Panc1 (cell line): ENCODE data around the gene PDZD2. TPM values are rescaled to one million over a fixed set of nuclear protein-coding genes. Genes with fewer than 3 reads are reported as not detected.

ENCODE experiments used
- ATAC-seq: fragments of 200-7000 bp; cut with Tn5 transposase; 2 replicates; pipeline ENCODE4 v1.9.1; 2020; ENCODE audit warnings: mild to moderate bottlenecking, moderate library complexity
- BruUV-seq: library from RNA; stranded (reverse); fragments of 400-500 nt; replicated peaks from 2 replicates; lab custom pipeline; 2021; lab: Mats Ljungman, UMichigan
- CTCF ChIA-PET: fragments of 300-600 bp; sonication (Branson Sonifier 250); formaldehyde crosslinking; loops from one replicate; lab custom pipeline; 2022; ENCODE audit warnings: antibody characterized with exemption; lab: Charles Lee
- POLR2A ChIA-PET: fragments of 300-600 bp; sonication (Branson Sonifier 250); formaldehyde crosslinking; loops from one replicate; lab custom pipeline; 2022; ENCODE audit warnings: antibody characterized with exemption; lab: Charles Lee
- DNase-seq: peaks from one replicate; pipeline ENCODE4 v3.0.0-alpha.2; 2010; ENCODE audit warnings: low read depth, low spot score
- H3K27ac ChIP-seq: 2 replicates; pipeline ENCODE4 v1.5.1; 2011; ENCODE audit warnings: mild to moderate bottlenecking, low read length, inconsistent platforms
- H3K27me3 ChIP-seq: fragments of 200-500 bp; sonication (Bioruptor generic); 2 replicates; pipeline ENCODE4 v1.6.0; 2014; ENCODE audit warnings: low read length, inconsistent platforms; ENCODE audit not compliant: control insufficient read depth, insufficient read depth
- H3K36me3 ChIP-seq: fragments of 200-500 bp; sonication (Bioruptor generic); 2 replicates; pipeline ENCODE4 v1.5.1; 2014; ENCODE audit warnings: inconsistent platforms, mild to moderate bottlenecking, low read length, moderate library complexity; ENCODE audit not compliant: control insufficient read depth, insufficient read depth
- H3K4me1 ChIP-seq: 2 replicates; pipeline ENCODE4 v1.5.1; 2011; ENCODE audit warnings: inconsistent platforms, mild to moderate bottlenecking, low read length, moderate library complexity; ENCODE audit not compliant: control insufficient read depth, insufficient read depth
- H3K4me3 ChIP-seq, 2 experiments: 2 replicates each; pipeline ENCODE4 v1.5.1; 2011 to 2012; ENCODE audit warnings: low read depth in 2 of 2, low read length in 2 of 2, mild to moderate bottlenecking in 2 of 2, inconsistent platforms in 1 of 2, moderate library complexity in 1 of 2
- H3K9me3 ChIP-seq: fragments of 200-500 bp; sonication (Bioruptor generic); 2 replicates; pipeline ENCODE4 v1.5.1; 2014; ENCODE audit warnings: low read depth, mild to moderate bottlenecking, inconsistent platforms, low read length, moderate library complexity; ENCODE audit not compliant: control insufficient read depth, insufficient read depth
- CTCF ChIP-seq: fragments of 450-650 bp; IDR thresholded peaks from 2 replicates; pipeline ENCODE4 v1.5.1; 2017; ENCODE audit warnings: mild to moderate bottlenecking
- POLR2AphosphoS5 ChIP-seq: IDR thresholded peaks from 2 replicates; pipeline ENCODE4 v1.6.1; 2012; ENCODE audit warnings: mild to moderate bottlenecking, low read depth, low read length, moderate library complexity
- REST ChIP-seq, 2 experiments: IDR thresholded peaks; 2 replicates each; pipeline ENCODE4 v1.6.1; 2011 to 2012; ENCODE audit warnings: low read depth in 2 of 2, control low read depth in 1 of 2, low read length in 1 of 2, mild to moderate bottlenecking in 1 of 2, moderate library complexity in 1 of 2; ENCODE audit not compliant: insufficient read depth in 1 of 2
- SIN3A ChIP-seq: IDR thresholded peaks from 2 replicates; pipeline ENCODE4 v1.6.1; 2012; ENCODE audit warnings: low read depth, mild to moderate bottlenecking, low read length, moderate library complexity, borderline replicate concordance; ENCODE audit not compliant: insufficient read depth
- TCF7L2 ChIP-seq: IDR thresholded peaks from 2 replicates; pipeline ENCODE4 v1.6.1; 2011; ENCODE audit warnings: mild to moderate bottlenecking, low read depth, low read length, inconsistent platforms
- in situ Hi-C: cut with HindIII; loops from 2 replicates; pipeline ENCODE4 v1.10.0; 2016; ENCODE audit warnings: low sequenced_read_pairs, low pct_unique_long_range_greater_than_20kb
- intact Hi-C: fragments of 100-400 bp; cut with micrococcal nuclease; formaldehyde crosslinking; loops from one replicate; pipeline ENCODE4 v1.10.0; 2022; ENCODE audit not compliant: unreplicated experiment
- total RNA-seq: library from RNA; stranded (reverse); gene quantifications from one replicate; pipeline ENCODE4 v1.2.1, GENCODE V29; 2021; ENCODE audit not compliant: unreplicated experiment

PDZD2 gene
- total RNA-seq, 1 experiment from 2014 or later: 0.10 TPM

- DNase-seq (no peak), ATAC-seq (no peak)
- Histone ChIP-seq H3K4me1 (no peaks in the 10 kb centered on the region), H3K27me3 (peaks cover 2% of the 10 kb centered on the region; the same call in 1 of the 2 replicates), H3K4me3 (no peak overlapping the region), H3K36me3 (no peaks in the 10 kb centered on the region), H3K27ac (no peak overlapping the region), H3K9me3 (no peaks in the 10 kb centered on the region)
- BruUV-seq: no TSS peak
- TF ChIP-seq POLR2AphosphoS5 (no peak), REST (IDR thresholded peaks at IDR 0.05; ENCODE audit: insufficient read depth in 1 of 2, low read depth in 2 of 2, low read length in 1 of 2) (no peak), CTCF (no peak), TCF7L2 (no peak), SIN3A (no peak)
- POLR2A ChIA-PET: no interaction called here
- intact Hi-C loops: no loop called here
- in situ Hi-C loops: no loop called here
- CTCF ChIA-PET: no interaction called here
Observed at GRCh38 chr5:31675472-31675871, 36.5 kb downstream of the PDZD2 start.

GRCh38 chr5:31678180-31678579, 39.2 kb downstream of the PDZD2 start:
- Histone ChIP-seq H3K36me3 (no peaks in the 10 kb centered on the region), H3K4me1 (no peaks in the 10 kb centered on the region), H3K9me3 (no peaks in the 10 kb centered on the region), H3K27me3 (peaks cover 4% of the 10 kb centered on the region; the same call in 1 of the 2 replicates), H3K27ac (no peak overlapping the region), H3K4me3 (no peak overlapping the region)
- CTCF ChIA-PET: no interaction called here
- POLR2A ChIA-PET: no interaction called here
- in situ Hi-C loops (no loop called here), intact Hi-C loops (no loop called here)
- BruUV-seq: no TSS peak
- no peak for ATAC-seq
- no peak for DNase-seq
- no peak for TF ChIP-seq SIN3A

- ChIA-PET CTCF (no interaction called here), POLR2A (no interaction called here)
- intact Hi-C loops: no loop called here
- Histone ChIP-seq H3K9me3 (no peaks in the 10 kb centered on the region), H3K27ac (no peak overlapping the region), H3K4me3 (no peak overlapping the region), H3K36me3 (no peaks in the 10 kb centered on the region), H3K27me3 (peaks cover 14% of the 10 kb centered on the region), H3K4me1 (no peaks in the 10 kb centered on the region)
- BruUV-seq: no TSS peak
- no peak for TF ChIP-seq SIN3A
- no peak for TF ChIP-seq TCF7L2
- TF ChIP-seq POLR2AphosphoS5: no peak
- TF ChIP-seq REST (IDR thresholded peaks at IDR 0.05; ENCODE audit: insufficient read depth in 1 of 2, low read depth in 2 of 2, low read length in 1 of 2): no peak
- no peak for TF ChIP-seq CTCF
- no peak for ATAC-seq
- DNase-seq: no peak
- in situ Hi-C loops: no loop called here
Observed at GRCh38 chr5:31680528-31680927, 41.6 kb downstream of the PDZD2 start.
